Effector memory CD4-positive, alpha-beta T cell (primary cell): ENCODE data around the gene RELA.
A peak's percentile ranks its signal among the peaks of the same experiment; 100 is the strongest.

Experiments used
- DNase-seq, 3 donors: peaks; one replicate each; pipeline ENCODE4 v3.0.0-alpha.2; 2020
- H3K27ac ChIP-seq: 2 replicates; pipeline ENCODE4 v1.7.0; 2013; ENCODE audit warnings: mild to moderate bottlenecking, low read length, moderate library complexity; ENCODE audit not compliant: insufficient read depth, poor library complexity, severe bottlenecking
- H3K27me3 ChIP-seq: replicated peaks from 2 replicates; pipeline ENCODE4 v1.7.0; 2013; ENCODE audit warnings: mild to moderate bottlenecking, low read length; ENCODE audit not compliant: insufficient read depth, control insufficient read depth, poor library complexity, severe bottlenecking
- H3K36me3 ChIP-seq: 2 replicates; pipeline ENCODE4 v1.7.0; 2013; ENCODE audit warnings: mild to moderate bottlenecking, low read length, moderate library complexity; ENCODE audit not compliant: control insufficient read depth, insufficient read depth
- H3K4me1 ChIP-seq: 2 replicates; pipeline ENCODE4 v1.7.0; 2013; ENCODE audit warnings: low read length, mild to moderate bottlenecking; ENCODE audit not compliant: control insufficient read depth, insufficient read depth, poor library complexity, severe bottlenecking
- H3K4me3 ChIP-seq: 2 replicates; pipeline ENCODE4 v1.7.0; 2013; ENCODE audit warnings: low read length, low read depth, mild to moderate bottlenecking; ENCODE audit not compliant: insufficient read depth, poor library complexity, severe bottlenecking
- H3K9me3 ChIP-seq: 2 replicates; pipeline ENCODE4 v1.7.0; 2013; ENCODE audit warnings: mild to moderate bottlenecking, low read length, moderate library complexity; ENCODE audit not compliant: control insufficient read depth

Gene RELA

GRCh38 chr11:65649656-65650546, 12.8 kb downstream of the RELA start:
- H3K27me3 ChIP-seq: no peaks in the 10 kb centered on the region
- H3K4me1 ChIP-seq: peaks cover 24% of the 10 kb centered on the region
- no peaks in the 10 kb centered on the region for H3K9me3 ChIP-seq
- no peak for DNase-seq
- no peak overlapping the region for H3K27ac ChIP-seq
- H3K36me3 ChIP-seq: peaks cover 51% of the 10 kb centered on the region
- no peak overlapping the region for H3K4me3 ChIP-seq

DNA sequence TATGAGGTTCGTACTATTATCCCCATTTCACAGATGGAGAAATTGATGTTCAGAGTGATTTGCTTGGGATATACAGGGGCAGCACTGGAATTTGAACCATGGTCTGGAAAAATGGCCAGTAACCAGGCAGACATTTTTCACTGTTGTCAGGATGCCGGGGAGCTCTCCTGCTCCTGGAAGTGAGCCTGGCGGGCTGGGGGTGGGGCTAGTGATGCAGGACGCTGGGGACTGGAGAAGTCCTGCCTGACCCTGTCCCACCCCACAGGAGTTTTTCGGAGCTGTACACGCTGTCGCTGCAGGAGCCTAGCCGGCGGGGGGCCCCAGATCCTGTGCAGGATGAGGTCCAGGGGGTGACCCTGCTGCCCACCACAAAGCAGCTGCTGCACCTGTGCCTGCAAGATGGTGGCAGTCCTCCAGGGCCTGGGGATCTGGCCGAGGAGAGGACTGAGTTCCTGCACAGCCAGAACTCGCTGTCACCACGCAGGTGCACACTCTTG, 13.7 kb downstream of the RELA start:
- Histone ChIP-seq H3K27me3 (no peaks in the 10 kb centered on the region), H3K27ac (no peak overlapping the region), H3K9me3 (no peaks in the 10 kb centered on the region), H3K4me3 (no peak overlapping the region), H3K36me3 (peaks cover 53% of the 10 kb centered on the region), H3K4me1 (peaks cover 20% of the 10 kb centered on the region)
- no peak for DNase-seq

DNA sequence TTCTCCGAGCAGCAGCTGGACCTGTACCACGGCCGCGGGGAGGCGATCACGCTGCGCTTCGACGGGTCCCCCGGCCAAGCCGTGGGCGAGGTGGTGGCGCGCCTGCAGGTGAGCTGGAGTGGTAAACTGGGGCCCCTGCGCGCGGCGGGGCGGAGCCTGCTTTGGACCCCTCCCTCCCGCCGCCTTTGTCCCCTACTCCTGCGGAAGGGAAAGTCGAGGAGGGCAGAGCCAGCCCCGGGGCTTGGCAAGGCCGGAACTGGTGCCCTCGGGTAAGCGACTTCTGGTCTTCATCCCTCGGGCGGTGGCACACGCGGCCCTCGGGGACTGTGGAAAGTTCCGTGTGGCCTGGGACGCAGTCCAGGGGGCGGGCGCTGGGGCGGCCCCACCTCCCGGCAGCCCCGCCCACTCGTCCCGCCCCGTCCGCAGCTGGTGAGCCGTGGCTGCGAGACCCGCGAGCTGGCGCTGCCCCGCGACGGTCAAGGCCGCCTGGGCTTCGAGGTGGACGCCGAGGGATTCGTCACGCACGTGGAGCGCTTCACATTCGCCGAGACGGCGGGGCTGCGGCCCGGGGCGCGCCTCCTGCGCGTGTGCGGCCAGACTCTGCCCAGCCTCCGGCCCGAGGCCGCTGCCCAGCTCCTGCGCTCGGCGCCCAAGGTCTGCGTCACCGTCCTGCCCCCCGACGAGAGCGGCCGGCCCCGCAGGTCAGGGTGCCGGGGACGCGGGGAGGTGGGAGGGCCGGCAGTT, 15.6 kb downstream of the RELA start:
- DNase-seq: no peak
- Histone ChIP-seq H3K36me3 (peaks cover 67% of the 10 kb centered on the region), H3K4me1 (peaks cover 7% of the 10 kb centered on the region), H3K27ac (no peak overlapping the region), H3K4me3 (no peak overlapping the region), H3K9me3 (no peaks in the 10 kb centered on the region), H3K27me3 (no peaks in the 10 kb centered on the region)

- DNase-seq: no peak
- no peak overlapping the region for H3K4me3 ChIP-seq
- H3K9me3 ChIP-seq: no peaks in the 10 kb centered on the region
- H3K4me1 ChIP-seq: peaks cover 8% of the 10 kb centered on the region
- no peak overlapping the region for H3K27ac ChIP-seq
- H3K27me3 ChIP-seq: no peaks in the 10 kb centered on the region
- peaks cover 73% of the 10 kb centered on the region for H3K36me3 ChIP-seq
Observed at GRCh38 chr11:65646288-65646957, 16.3 kb downstream of the RELA start.

- no peak overlapping the region for H3K27ac ChIP-seq
- peaks cover 71% of the 10 kb centered on the region for H3K36me3 ChIP-seq
- no peak for DNase-seq
- no peaks in the 10 kb centered on the region for H3K27me3 ChIP-seq
- peaks cover 15% of the 10 kb centered on the region for H3K4me1 ChIP-seq
- no peak overlapping the region for H3K4me3 ChIP-seq
- no peaks in the 10 kb centered on the region for H3K9me3 ChIP-seq
Observed at GRCh38 chr11:65645710-65646109, 17.0 kb downstream of the RELA start.

GRCh38 chr11:65644837-65645236, 17.9 kb downstream of the RELA start:
- H3K4me1 ChIP-seq: peaks cover 23% of the 10 kb centered on the region
- no peak overlapping the region for H3K27ac ChIP-seq
- no peaks in the 10 kb centered on the region for H3K27me3 ChIP-seq
- no peak for DNase-seq
- peaks cover 62% of the 10 kb centered on the region for H3K36me3 ChIP-seq
- H3K9me3 ChIP-seq: no peaks in the 10 kb centered on the region
- H3K4me3 ChIP-seq: no peak overlapping the region

- Histone ChIP-seq H3K9me3 (no peaks in the 10 kb centered on the region), H3K4me1 (peaks cover 32% of the 10 kb centered on the region), H3K4me3 (no peak overlapping the region), H3K27me3 (no peaks in the 10 kb centered on the region), H3K27ac (peak overlapping the region; percentile 14), H3K36me3 (peaks cover 54% of the 10 kb centered on the region)
- no peak for DNase-seq
Observed at GRCh38 chr11:65643971-65644370, 18.7 kb downstream of the RELA start.

DNA sequence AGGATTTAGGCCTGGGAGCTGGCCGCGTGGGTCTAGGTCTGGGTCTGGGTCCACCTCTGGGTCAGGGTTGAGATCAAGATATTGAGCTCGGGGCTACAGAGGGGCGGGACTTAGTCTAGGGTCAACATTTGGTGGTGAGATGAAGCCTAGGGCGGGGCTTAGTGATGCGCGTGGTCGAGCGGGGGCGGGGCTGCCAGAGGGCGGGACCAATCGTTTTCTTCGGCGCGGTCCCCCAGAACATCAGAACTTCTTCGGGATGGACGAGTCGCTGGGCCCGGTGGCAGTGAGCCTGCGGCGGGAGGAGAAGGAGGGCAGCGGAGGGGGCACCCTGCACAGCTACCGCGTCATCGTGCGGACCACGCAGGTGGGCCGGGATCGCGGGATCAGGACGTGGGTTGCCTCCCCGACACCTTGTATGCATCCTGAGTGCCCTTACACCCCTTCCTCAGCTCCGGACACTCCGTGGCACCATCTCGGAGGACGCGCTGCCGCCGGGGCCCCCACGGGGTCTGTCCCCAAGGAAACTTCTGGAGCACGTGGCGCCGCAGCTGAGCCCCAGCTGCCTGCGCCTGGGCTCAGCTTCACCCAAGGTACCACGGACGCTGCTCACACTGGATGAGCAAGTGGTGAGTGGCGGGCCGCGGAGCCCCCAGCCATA, 20.6 kb downstream of the RELA start:
- Histone ChIP-seq H3K4me1 (peaks cover 45% of the 10 kb centered on the region), H3K27ac (peak overlapping the region; percentile 92)
- DNase-seq: no peak

DNA sequence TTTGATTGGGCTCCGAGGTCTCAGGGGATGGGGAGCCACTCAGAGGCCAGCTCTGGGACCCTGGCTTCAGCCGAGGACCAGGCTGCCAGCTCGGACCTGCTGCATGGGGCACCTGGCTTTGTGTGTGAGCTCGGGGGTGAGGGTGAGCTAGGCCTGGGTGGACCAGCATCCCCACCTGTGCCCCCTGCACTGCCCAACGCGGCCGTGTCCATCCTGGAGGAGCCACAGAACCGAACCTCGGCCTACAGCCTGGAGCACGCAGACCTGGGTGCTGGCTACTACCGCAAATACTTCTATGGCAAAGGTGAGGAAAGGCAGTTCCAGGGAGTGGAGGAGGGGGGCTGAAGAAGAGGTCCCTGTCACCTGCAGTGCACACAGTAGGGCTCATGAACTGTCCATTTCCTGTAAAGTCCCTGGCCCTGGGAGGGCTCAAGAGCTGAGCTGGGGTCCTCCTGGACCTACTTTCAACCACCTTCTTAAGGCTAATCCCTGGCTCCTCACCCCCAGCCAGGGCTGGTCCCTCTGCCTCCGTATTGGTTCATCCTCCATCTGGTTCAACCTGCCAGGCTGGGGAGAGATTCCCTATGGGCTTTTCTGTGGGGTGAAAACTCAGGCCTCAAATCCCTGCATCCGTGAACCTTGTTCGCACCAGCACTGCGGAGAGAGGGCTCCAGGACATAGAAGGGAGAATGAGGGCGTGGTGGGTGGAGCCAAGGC, 21.3 kb downstream of the RELA start:
- no peak for DNase-seq
- Histone ChIP-seq H3K4me1 (peaks cover 45% of the 10 kb centered on the region), H3K27me3 (no peaks in the 10 kb centered on the region), H3K4me3 (peak overlapping the region; percentile 59), H3K36me3 (peaks cover 48% of the 10 kb centered on the region), H3K27ac (peak overlapping the region; percentile 92), H3K9me3 (no peaks in the 10 kb centered on the region)

More for the DNA sequence above, 20.6 kb downstream of the RELA start:
- Histone ChIP-seq H3K4me3 (peak overlapping the region; percentile 5), H3K36me3 (peaks cover 43% of the 10 kb centered on the region), H3K9me3 (no peaks in the 10 kb centered on the region), H3K27me3 (no peaks in the 10 kb centered on the region)
